GM19035 (cell line): ENCODE measurements around the gene OFD1.

ENCODE experiments used
- ATAC-seq: cut with Tn5 transposase; IDR thresholded peaks from one replicate; pipeline ENCODE4 v1.9.1; 2021; ENCODE audit not compliant: unreplicated experiment

The OFD1 gene

GRCh38 chrX:13750204-13750603 is 15.7 kb downstream of the OFD1 start:
- no peak for ATAC-seq

- peak; percentile 47 for ATAC-seq
Observed at GRCh38 chrX:13750812-13751211, 16.3 kb downstream of the OFD1 start.

- no peak for ATAC-seq
Observed at GRCh38 chrX:13752141-13752540, 17.6 kb downstream of the OFD1 start.

GRCh38 chrX:13752646-13753045 is 18.1 kb downstream of the OFD1 start:
- peak; percentile 68 for ATAC-seq

- ATAC-seq = no peak
Observed at GRCh38 chrX:13754765-13755164, 20.2 kb downstream of the OFD1 start.

GRCh38 chrX:13755254-13755653 is 20.7 kb downstream of the OFD1 start:
- ATAC-seq = no peak

- no peak for ATAC-seq
Observed at GRCh38 chrX:13756381-13756780, 21.8 kb downstream of the OFD1 start.

- ATAC-seq = peak; percentile 62
Observed at GRCh38 chrX:13759152-13759718, 24.7 kb downstream of the OFD1 start.

- ATAC-seq = no peak
Observed at GRCh38 chrX:13760426-13760825, 25.9 kb downstream of the OFD1 start.

GRCh38 chrX:13761606-13762414 is 27.3 kb downstream of the OFD1 start:
- peak; percentile 74 for ATAC-seq

GRCh38 chrX:13763489-13763888 is 28.9 kb downstream of the OFD1 start:
- no peak for ATAC-seq

GRCh38 chrX:13764281-13764680 is 29.7 kb downstream of the OFD1 start:
- ATAC-seq = no peak

GRCh38 chrX:13764765-13765164 is 30.2 kb downstream of the OFD1 start:
- ATAC-seq = no peak

- ATAC-seq = no peak
Observed at GRCh38 chrX:13768939-13769338, 34.4 kb downstream of the OFD1 start.

- no peak for ATAC-seq
Observed at GRCh38 chrX:13770013-13770535, 35.5 kb downstream of the OFD1 start.

GRCh38 chrX:13774696-13775095 is 40.1 kb downstream of the OFD1 start:
- no peak for ATAC-seq

GRCh38 chrX:13775837-13776236 is 41.3 kb downstream of the OFD1 start:
- ATAC-seq = no peak

GRCh38 chrX:13776387-13776786 is 41.8 kb downstream of the OFD1 start:
- no peak for ATAC-seq

- ATAC-seq = no peak
Observed at GRCh38 chrX:13778916-13779315, 44.4 kb downstream of the OFD1 start.

- ATAC-seq = no peak
Observed at GRCh38 chrX:13780868-13781427, 46.4 kb downstream of the OFD1 start.

GRCh38 chrX:13786048-13786447 is 51.5 kb downstream of the OFD1 start:
- ATAC-seq = no peak
